ENCODE results near the gene IRF6.

DNA sequence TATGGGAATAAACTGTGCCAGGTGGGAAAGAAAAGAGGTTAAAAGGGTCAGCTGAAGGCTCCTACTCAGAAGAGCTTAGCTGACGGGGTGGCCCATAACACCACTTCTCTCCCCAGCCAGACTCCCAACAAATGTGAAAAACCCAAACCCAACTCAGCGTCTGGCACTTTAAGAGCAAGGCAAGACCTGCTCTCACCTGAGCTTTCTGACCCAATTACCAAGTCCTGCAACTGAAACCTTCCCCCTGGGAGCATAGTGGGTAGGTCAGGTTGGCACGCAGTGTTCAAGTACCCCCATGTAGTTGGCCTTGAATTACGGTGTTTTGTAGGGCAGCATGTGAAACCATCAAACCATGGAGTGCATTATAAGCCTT, 3.2 kb downstream of the IRF6 start:
- TF ChIP-seq, protein P1, sequence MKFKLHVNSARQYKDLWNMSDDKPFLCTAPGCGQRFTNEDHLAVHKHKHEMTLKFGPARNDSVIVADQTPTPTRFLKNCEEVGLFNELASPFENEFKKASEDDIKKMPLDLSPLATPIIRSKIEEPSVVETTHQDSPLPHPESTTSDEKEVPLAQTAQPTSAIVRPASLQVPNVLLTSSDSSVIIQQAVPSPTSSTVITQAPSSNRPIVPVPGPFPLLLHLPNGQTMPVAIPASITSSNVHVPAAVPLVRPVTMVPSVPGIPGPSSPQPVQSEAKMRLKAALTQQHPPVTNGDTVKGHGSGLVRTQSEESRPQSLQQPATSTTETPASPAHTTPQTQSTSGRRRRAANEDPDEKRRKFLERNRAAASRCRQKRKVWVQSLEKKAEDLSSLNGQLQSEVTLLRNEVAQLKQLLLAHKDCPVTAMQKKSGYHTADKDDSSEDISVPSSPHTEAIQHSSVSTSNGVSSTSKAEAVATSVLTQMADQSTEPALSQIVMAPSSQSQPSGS (IDR thresholded peaks at IDR 0.05; ENCODE audit: low read length) = no peak
- TF ChIP-seq EP300 (IDR thresholded peaks at IDR 0.05; ENCODE audit: borderline replicate concordance in 1 of 2, low read depth in 2 of 2, low read length in 2 of 2) = no peak

Measured in H1 (cell line).